Small intestine (tissue), 7 donors: Measurements from ENCODE around the gene UBE2S. TPM values are rescaled to one million over a fixed set of nuclear protein-coding genes. Genes with fewer than 3 reads are reported as not detected.
"Not testable (repeated sequence)": the region's sequence is repeated elsewhere in the genome, so short reads cannot be mapped to it uniquely, and the experiment has no call there.

ENCODE experiments used
- DNase-seq, 2 donors: peaks; one replicate each; pipeline versions ENCODE4 v3.0.0 to v3.0.0-alpha.2; 2013
- FAIRE-seq: peaks from 2 replicates; lab custom pipeline; 2012; peaks lifted over from hg19 to GRCh38; lab: Jason Lieb, UNC
- H3K27ac ChIP-seq, 3 donors: one replicate each; pipeline ENCODE4 v1.5.1; 2013; ENCODE audit warnings: low read length in 2 of 3, mild to moderate bottlenecking in 2 of 3, control low read depth in 1 of 3, inconsistent platforms in 1 of 3, low read depth in 1 of 3, moderate library complexity in 1 of 3
- H3K27me3 ChIP-seq, 3 donors: one replicate each; pipeline ENCODE4 v1.6.1; 2013; ENCODE audit warnings: low read length in 3 of 3, inconsistent platforms in 1 of 3; ENCODE audit not compliant: control insufficient read depth in 3 of 3, insufficient read depth in 3 of 3
- H3K36me3 ChIP-seq, 3 donors: one replicate each; pipeline ENCODE4 v1.6.1; 2013; ENCODE audit warnings: low read length in 3 of 3, inconsistent platforms in 1 of 3, low read depth in 1 of 3, mild to moderate bottlenecking in 1 of 3, moderate library complexity in 1 of 3; ENCODE audit not compliant: control insufficient read depth in 3 of 3, insufficient read depth in 2 of 3
- H3K4me1 ChIP-seq, 3 donors: one replicate each; pipeline ENCODE4 v1.6.1; 2013; ENCODE audit warnings: low read length in 2 of 3, inconsistent platforms in 1 of 3, low read depth in 1 of 3, mild to moderate bottlenecking in 1 of 3, moderate library complexity in 1 of 3; ENCODE audit not compliant: control insufficient read depth in 3 of 3, insufficient read depth in 2 of 3
- H3K4me3 ChIP-seq, 3 donors: one replicate each; pipeline ENCODE4 v1.5.1; 2013; ENCODE audit warnings: low read length in 3 of 3, control low read depth in 1 of 3, inconsistent platforms in 1 of 3, low read depth in 1 of 3, mild to moderate bottlenecking in 1 of 3, moderate library complexity in 1 of 3
- H3K9me3 ChIP-seq, 2 donors: one replicate each; pipeline ENCODE4 v1.6.1; 2013; ENCODE audit warnings: low read depth in 1 of 2, low read length in 1 of 2; ENCODE audit not compliant: control insufficient read depth in 2 of 2, insufficient read depth in 1 of 2
- WGBS, 3 donors: extraction: QIAGEN DNeasy Blood & Tissue Kit; methylation state at CpG; one replicate each; pipeline ENCODE4 v1.1.7; 2013; 5-methylcytosine and 5-hydroxymethylcytosine counted together
- polyA plus RNA-seq, 4 donors: library from polyadenylated mRNA; stranded (reverse) in 3 of 4; unstranded in 1 of 4; fragments of 200-250 nt in 3 of 4; fragments of 120-200 nt in 1 of 4; gene quantifications; one replicate each; pipeline versions ENCODE4 v1.2.1 to v1.2.3, GENCODE V29; 2013
- donor health status: healthy with polysubstance abuse.
- donor health status: control.
- donor health status: control.
- donor health status: Bipolar disorder and iron deficiency.
- donor health status: healthy.

Gene UBE2S
- polyA plus RNA-seq, 4 donors: 7.2 to 30.1 (median 16.4) TPM

GRCh38 chr19:55451965-55452748 is 44.6 kb upstream of the UBE2S start:
- Histone ChIP-seq H3K36me3 (peaks cover 0 to 28% (median 7%) of the 10 kb centered on the region in 3 donors), H3K9me3 (no peaks in the 10 kb centered on the region), H3K27ac (no peak overlapping the region), H3K27me3 (peaks cover 5 to 40% (median 17%) of the 10 kb centered on the region in 3 donors), H3K4me3 (peak overlapping the region in 1 of 3 donors; percentile 28), H3K4me1 (peaks cover 0 to 10% (median 3%) of the 10 kb centered on the region in 3 donors)
- WGBS, 3 donors: 3 to 22% (median 14%) methylated on average over 46 to 57 of the region's 57 CpGs
- FAIRE-seq (no peak), DNase-seq (no peak)

- Histone ChIP-seq H3K4me3 (peak overlapping the region in 1 of 3 donors; percentile 23), H3K9me3 (no peaks in the 10 kb centered on the region), H3K27ac (no peak overlapping the region), H3K36me3 (peaks cover 0 to 23% (median 7%) of the 10 kb centered on the region in 3 donors), H3K27me3 (peaks cover 5 to 47% (median 17%) of the 10 kb centered on the region in 3 donors), H3K4me1 (peaks cover 0 to 10% (median 3%) of the 10 kb centered on the region in 3 donors)
- DNase-seq (no peak), FAIRE-seq (no peak)
- 0 to 4% (median 2%) methylated on average over 27 to 80 of the region's 80 CpGs for WGBS, 3 donors
Measured at GRCh38 chr19:55451163-55451964, 43.8 kb upstream of the UBE2S start.

- Histone ChIP-seq H3K4me3 (no peak overlapping the region), H3K9me3 (no peaks in the 10 kb centered on the region), H3K36me3 (peaks cover 0 to 7% (median 6%) of the 10 kb centered on the region in 3 donors), H3K27me3 (peaks cover 9 to 63% (median 27%) of the 10 kb centered on the region in 3 donors), H3K27ac (no peak overlapping the region), H3K4me1 (peaks cover 0 to 10% (median 3%) of the 10 kb centered on the region in 3 donors)
- no peak for DNase-seq
- FAIRE-seq: no peak
- WGBS, 3 donors: 34 to 35% (median 35%) methylated on average over 14 to 16 of the region's 16 CpGs
Measured at GRCh38 chr19:55449469-55449868, 41.9 kb upstream of the UBE2S start.

GRCh38 chr19:55448175-55448490 is 40.5 kb upstream of the UBE2S start:
- peaks cover 14 to 76% (median 37%) of the 10 kb centered on the region in 3 donors for H3K27me3 ChIP-seq
- not testable (repeated sequence) for H3K4me1 ChIP-seq, FAIRE-seq, H3K9me3 ChIP-seq, H3K27ac ChIP-seq, H3K36me3 ChIP-seq, DNase-seq, H3K4me3 ChIP-seq
- WGBS, 3 donors: 88 to 90% (median 89%) methylated on average over 5 of the region's 5 CpGs

GRCh38 chr19:55447421-55448174 is 40.0 kb upstream of the UBE2S start:
- no peaks in the 10 kb centered on the region for H3K36me3 ChIP-seq
- peaks cover 0 to 5% (median 2%) of the 10 kb centered on the region in 3 donors for H3K4me1 ChIP-seq
- FAIRE-seq (no peak), DNase-seq (no peak)
- H3K4me3 ChIP-seq: no peak overlapping the region
- H3K27ac ChIP-seq: no peak overlapping the region
- no peaks in the 10 kb centered on the region for H3K9me3 ChIP-seq
- WGBS, 3 donors: 27 to 38% (median 36%) methylated on average over 15 to 16 of the region's 16 CpGs
- peaks cover 13 to 79% (median 40%) of the 10 kb centered on the region in 3 donors for H3K27me3 ChIP-seq

GRCh38 chr19:55446060-55446459 is 38.5 kb upstream of the UBE2S start:
- Histone ChIP-seq H3K4me1 (peaks cover 0 to 2% (median 0%) of the 10 kb centered on the region in 3 donors), H3K27ac (no peak overlapping the region), H3K4me3 (no peak overlapping the region), H3K9me3 (no peaks in the 10 kb centered on the region), H3K27me3 (peaks cover 11 to 77% (median 45%) of the 10 kb centered on the region in 3 donors), H3K36me3 (no peaks in the 10 kb centered on the region)
- 60 to 69% (median 62%) methylated on average over 8 of the region's 8 CpGs for WGBS, 3 donors
- DNase-seq (no peak), FAIRE-seq (no peak)

- DNase-seq: no peak
- WGBS, 3 donors: 48 to 51% (median 49%) methylated on average over 11 of the region's 11 CpGs
- peaks cover 11 to 79% (median 46%) of the 10 kb centered on the region in 3 donors for H3K27me3 ChIP-seq
Measured at GRCh38 chr19:55444646-55445045, 37.1 kb upstream of the UBE2S start.

More at GRCh38 chr19:55444646-55445045, 37.1 kb upstream of the UBE2S start:
- H3K27ac ChIP-seq: no peak overlapping the region
- peaks cover 0 to 4% of the 10 kb centered on the region in 2 donors for H3K9me3 ChIP-seq
- FAIRE-seq: no peak
- no peaks in the 10 kb centered on the region for H3K36me3 ChIP-seq
- H3K4me1 ChIP-seq: peaks cover 0 to 2% (median 0%) of the 10 kb centered on the region in 3 donors
- H3K4me3 ChIP-seq: no peak overlapping the region
